Loucy (cell line): ENCODE data around the gene TPD52L3.

ENCODE experiments used
- H2AFZ ChIP-seq: fragments of 200-600 bp; sonication (generic); 2 replicates; pipeline ENCODE4 v1.6.0; 2016; ENCODE audit warnings: antibody characterized with exemption, mild to moderate bottlenecking, low read length, moderate library complexity
- H3F3A ChIP-seq: fragments of 200-600 bp; 2 replicates; pipeline ENCODE4 v1.6.0; 2016; ENCODE audit warnings: antibody characterized with exemption, low read depth, mild to moderate bottlenecking
- H3K27me3 ChIP-seq: fragments of 200-600 bp; sonication (generic); 2 replicates; pipeline ENCODE4 v1.6.1; 2014; ENCODE audit warnings: low read length, mild to moderate bottlenecking; ENCODE audit not compliant: insufficient read depth, poor library complexity, severe bottlenecking
- H3K36me3 ChIP-seq: fragments of 200-600 bp; sonication (generic); 2 replicates; pipeline ENCODE4 v1.6.1; 2016; ENCODE audit warnings: low read length; ENCODE audit not compliant: insufficient read depth
- H3K4me1 ChIP-seq: fragments of 200-600 bp; sonication (generic); 2 replicates; pipeline ENCODE4 v1.5.1; 2014; ENCODE audit warnings: low read length, mild to moderate bottlenecking; ENCODE audit not compliant: insufficient read depth, poor library complexity, severe bottlenecking
- H3K4me2 ChIP-seq: fragments of 200-600 bp; sonication (generic); 2 replicates; pipeline ENCODE4 v1.6.0; 2014; ENCODE audit warnings: antibody characterized with exemption, low read length, low read depth, mild to moderate bottlenecking; ENCODE audit not compliant: poor library complexity, severe bottlenecking
- H3K4me3 ChIP-seq: fragments of 200-600 bp; sonication (generic); 2 replicates; pipeline ENCODE4 v1.5.1; 2014; ENCODE audit warnings: low read length, mild to moderate bottlenecking, mixed read lengths; ENCODE audit not compliant: poor library complexity, severe bottlenecking
- H3K79me2 ChIP-seq: fragments of 200-600 bp; sonication (generic); 2 replicates; pipeline ENCODE4 v1.6.1; 2014; ENCODE audit warnings: low read length; ENCODE audit not compliant: insufficient read depth
- H3K9ac ChIP-seq: fragments of 200-600 bp; sonication (generic); 2 replicates; pipeline ENCODE4 v1.6.0; 2014; ENCODE audit warnings: mild to moderate bottlenecking, low read depth, low read length, moderate library complexity; ENCODE audit not compliant: poor library complexity, severe bottlenecking
- H3K9me2 ChIP-seq: fragments of 200-600 bp; sonication (generic); replicated peaks from 2 replicates; pipeline ENCODE4 v1.6.1; 2016; ENCODE audit warnings: low read depth, low read length, mixed read lengths
- H3K9me3 ChIP-seq: fragments of 200-600 bp; sonication (generic); 2 replicates; pipeline ENCODE4 v1.6.1; 2014; ENCODE audit warnings: mild to moderate bottlenecking, antibody characterized with exemption, low read length, low read depth; ENCODE audit not compliant: insufficient read depth
- H4K20me1 ChIP-seq: fragments of 200-600 bp; sonication (generic); 2 replicates; pipeline ENCODE4 v1.6.0; 2014; ENCODE audit warnings: antibody characterized with exemption, low read length, mild to moderate bottlenecking; ENCODE audit not compliant: insufficient read depth, poor library complexity, severe bottlenecking
- EZH2phosphoT487 ChIP-seq: fragments of 200-600 bp; IDR thresholded peaks from 2 replicates; pipeline ENCODE4 v1.6.1; 2018; ENCODE audit warnings: antibody characterized with exemption, mild to moderate bottlenecking, moderate library complexity, borderline replicate concordance
- TF ChIP-seq, protein P1 (sequence below): fragments of 200-600 bp; sonication (generic); conservative IDR thresholded peaks from 2 replicates; pipeline ENCODE4 v1.5.1; 2014; ENCODE audit warnings: mild to moderate bottlenecking, antibody characterized with exemption, low read length

Gene TPD52L3

DNA sequence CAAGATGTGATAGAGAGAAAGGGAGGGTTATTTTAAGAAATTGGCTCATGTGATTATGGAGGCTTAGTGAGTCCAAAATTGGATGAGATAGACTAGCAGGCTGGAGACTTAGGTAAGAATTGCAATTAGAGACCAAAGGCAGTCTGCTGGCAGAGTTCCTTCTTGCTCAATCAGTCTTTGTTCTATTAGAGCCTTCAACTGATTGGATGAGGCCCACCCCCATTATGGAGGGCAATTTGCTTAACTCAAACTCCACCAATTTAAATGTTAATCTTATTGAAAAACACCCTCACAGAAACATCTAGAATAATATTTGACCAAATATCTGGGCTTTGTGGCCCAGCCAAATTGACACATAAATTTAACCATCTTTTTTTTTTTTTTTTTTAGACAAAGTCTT, 23.9 kb upstream of the TPD52L3 start:
- Histone ChIP-seq H3K9ac (no peak overlapping the region), H3K4me3 (no peak overlapping the region), H3K9me3 (no peaks in the 10 kb centered on the region), H3K79me2 (no peaks in the 10 kb centered on the region), H3F3A (no peaks in the 10 kb centered on the region), H3K4me1 (no peaks in the 10 kb centered on the region), H3K4me2 (no peak overlapping the region), H3K9me2 (no peaks in the 10 kb centered on the region), H2AFZ (no peak overlapping the region), H4K20me1 (no peaks in the 10 kb centered on the region), H3K36me3 (no peaks in the 10 kb centered on the region), H3K27me3 (no peaks in the 10 kb centered on the region)
- TF ChIP-seq, protein P1, sequence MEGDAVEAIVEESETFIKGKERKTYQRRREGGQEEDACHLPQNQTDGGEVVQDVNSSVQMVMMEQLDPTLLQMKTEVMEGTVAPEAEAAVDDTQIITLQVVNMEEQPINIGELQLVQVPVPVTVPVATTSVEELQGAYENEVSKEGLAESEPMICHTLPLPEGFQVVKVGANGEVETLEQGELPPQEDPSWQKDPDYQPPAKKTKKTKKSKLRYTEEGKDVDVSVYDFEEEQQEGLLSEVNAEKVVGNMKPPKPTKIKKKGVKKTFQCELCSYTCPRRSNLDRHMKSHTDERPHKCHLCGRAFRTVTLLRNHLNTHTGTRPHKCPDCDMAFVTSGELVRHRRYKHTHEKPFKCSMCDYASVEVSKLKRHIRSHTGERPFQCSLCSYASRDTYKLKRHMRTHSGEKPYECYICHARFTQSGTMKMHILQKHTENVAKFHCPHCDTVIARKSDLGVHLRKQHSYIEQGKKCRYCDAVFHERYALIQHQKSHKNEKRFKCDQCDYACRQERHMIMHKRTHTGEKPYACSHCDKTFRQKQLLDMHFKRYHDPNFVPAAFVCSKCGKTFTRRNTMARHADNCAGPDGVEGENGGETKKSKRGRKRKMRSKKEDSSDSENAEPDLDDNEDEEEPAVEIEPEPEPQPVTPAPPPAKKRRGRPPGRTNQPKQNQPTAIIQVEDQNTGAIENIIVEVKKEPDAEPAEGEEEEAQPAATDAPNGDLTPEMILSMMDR = no peak
- no peak for TF ChIP-seq EZH2phosphoT487

DNA sequence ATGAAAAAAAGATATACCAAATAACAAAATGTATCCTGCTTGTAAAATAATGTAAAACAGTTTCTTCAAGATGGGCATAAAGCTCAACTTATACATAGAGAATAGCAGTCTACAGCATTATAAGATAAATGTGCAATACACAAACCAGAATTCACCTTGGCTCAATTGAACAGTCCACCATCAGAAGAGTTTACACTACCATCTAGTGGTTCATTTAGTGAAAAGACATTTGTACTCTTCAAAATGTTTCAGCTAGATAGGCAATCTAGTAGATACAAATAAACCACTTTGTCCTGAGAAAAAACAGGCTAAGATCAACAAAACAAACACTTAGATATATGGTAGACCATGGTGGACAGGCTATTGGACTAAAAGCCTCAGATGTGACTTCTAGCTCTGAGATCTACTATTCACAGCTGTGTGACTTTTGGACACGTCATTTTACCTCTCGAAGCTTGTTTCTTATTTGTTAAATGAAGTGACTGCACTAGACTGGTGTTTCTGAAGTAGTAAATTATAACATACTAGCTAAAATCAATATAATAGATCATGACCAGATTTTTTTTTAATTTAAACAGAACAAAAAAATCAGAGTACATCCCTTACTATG, 22.1 kb upstream of the TPD52L3 start:
- H3K4me1 ChIP-seq = no peaks in the 10 kb centered on the region
- no peaks in the 10 kb centered on the region for H3K36me3 ChIP-seq
- H3K79me2 ChIP-seq = no peaks in the 10 kb centered on the region
- no peaks in the 10 kb centered on the region for H3K27me3 ChIP-seq
- H3K9me2 ChIP-seq = no peaks in the 10 kb centered on the region
- H4K20me1 ChIP-seq = no peaks in the 10 kb centered on the region
- H2AFZ ChIP-seq = no peak overlapping the region
- H3K9me3 ChIP-seq = no peaks in the 10 kb centered on the region
- no peaks in the 10 kb centered on the region for H3F3A ChIP-seq
- no peak overlapping the region for H3K9ac ChIP-seq
- H3K4me2 ChIP-seq = no peak overlapping the region
- TF ChIP-seq, protein P1 = peak; percentile 73
- TF ChIP-seq EZH2phosphoT487 = no peak
- H3K4me3 ChIP-seq = no peak overlapping the region

DNA sequence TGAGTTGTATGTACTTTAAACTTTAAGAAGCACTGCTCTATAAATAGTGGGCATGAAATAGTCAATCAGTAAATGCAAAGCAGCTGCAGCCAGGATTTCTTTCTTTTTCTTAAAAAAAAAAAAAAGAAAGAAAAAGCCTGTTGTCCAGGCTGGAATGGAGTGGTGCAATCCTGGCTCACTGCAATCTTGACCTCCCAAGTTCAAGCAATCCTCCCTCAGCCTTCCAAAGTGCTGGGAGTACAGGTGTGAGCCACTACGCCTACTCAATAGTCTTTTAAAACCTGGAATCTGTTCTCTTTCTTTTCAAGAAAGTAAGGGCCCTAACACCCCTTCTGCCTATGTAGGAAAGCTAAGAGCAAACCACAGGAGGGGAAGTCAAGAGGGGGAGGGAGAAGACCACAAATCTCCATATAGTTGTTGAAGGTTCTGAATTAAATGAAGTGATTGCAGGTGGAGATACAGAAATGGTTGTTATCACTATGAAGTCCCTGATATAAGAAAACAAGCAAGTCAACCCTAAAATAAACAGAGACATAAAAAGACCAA, 20.6 kb upstream of the TPD52L3 start:
- Histone ChIP-seq H3F3A (no peaks in the 10 kb centered on the region), H3K4me2 (no peak overlapping the region), H2AFZ (no peak overlapping the region), H3K36me3 (no peaks in the 10 kb centered on the region), H4K20me1 (no peaks in the 10 kb centered on the region), H3K79me2 (no peaks in the 10 kb centered on the region), H3K27me3 (no peaks in the 10 kb centered on the region), H3K9me2 (no peaks in the 10 kb centered on the region), H3K9me3 (no peaks in the 10 kb centered on the region), H3K4me1 (no peaks in the 10 kb centered on the region), H3K9ac (no peak overlapping the region), H3K4me3 (no peak overlapping the region)
- TF ChIP-seq, protein P1 = no peak
- no peak for TF ChIP-seq EZH2phosphoT487
